IMR-90 (cell line): ENCODE results near the gene SLC31A1. TPM values are rescaled to one million over a fixed set of nuclear protein-coding genes. Genes with fewer than 3 reads are reported as not detected.

Experiments used
- ATAC-seq: fragments of 200-7000 bp; cut with Tn5 transposase; 2 replicates; pipeline ENCODE4 v1.9.1; 2020; ENCODE audit warnings: low read depth, mild to moderate bottlenecking, moderate library complexity
- BruUV-seq: library from RNA; stranded (reverse); fragments of 400-500 nt; replicated peaks from 2 replicates; lab custom pipeline; 2021; lab: Mats Ljungman, UMichigan
- CTCF ChIA-PET: fragments of 300-600 bp; formaldehyde crosslinking; extraction: SDS; loops from one replicate; lab custom pipeline; 2021; ENCODE audit warnings: antibody characterized with exemption; lab: Yijun Ruan, JAX
- POLR2A ChIA-PET: fragments of 300-600 bp; sonication (Branson Sonifier 250); formaldehyde crosslinking; loops from one replicate; lab custom pipeline; 2022; ENCODE audit warnings: antibody characterized with exemption; ENCODE audit not compliant: unreplicated experiment; lab: Charles Lee
- DNase-seq: peaks from one replicate; pipeline ENCODE4 v3.0.0; 2013
- H2AFZ ChIP-seq: replicated peaks from 2 replicates; pipeline ENCODE3; 2013; ENCODE audit warnings: low read length, mild to moderate bottlenecking; ENCODE audit not compliant: poor library complexity
- H2AK5ac ChIP-seq: 2 replicates; pipeline ENCODE4 v1.6.1; 2013; ENCODE audit warnings: low read depth, low read length, inconsistent platforms
- H2AK9ac ChIP-seq: replicated peaks from 2 replicates; pipeline ENCODE3; 2013; ENCODE audit warnings: mild to moderate bottlenecking, low read depth, low read length, moderate library complexity; ENCODE audit not compliant: poor library complexity
- H2BK120ac ChIP-seq: 2 replicates; pipeline ENCODE4 v1.6.1; 2013; ENCODE audit warnings: low read depth, low read length, inconsistent platforms
- H2BK15ac ChIP-seq: 3 replicates; pipeline ENCODE4 v1.6.1; 2013; ENCODE audit warnings: low read depth, low read length, inconsistent platforms
- H2BK20ac ChIP-seq: 2 replicates; pipeline ENCODE4 v1.6.1; 2013; ENCODE audit warnings: low read depth, mild to moderate bottlenecking, inconsistent platforms, low read length, moderate library complexity
- H2BK5ac ChIP-seq: 2 replicates; pipeline ENCODE4 v1.6.1; 2013; ENCODE audit warnings: mild to moderate bottlenecking, low read depth, low read length, inconsistent platforms; ENCODE audit not compliant: poor library complexity, severe bottlenecking
- H3K14ac ChIP-seq: replicated peaks from 2 replicates; pipeline ENCODE4 v1.6.1; 2013; ENCODE audit warnings: low read depth, low read length, inconsistent platforms
- H3K18ac ChIP-seq: 2 replicates; pipeline ENCODE4 v1.6.1; 2013; ENCODE audit warnings: low read depth, low read length, control low read depth
- H3K23ac ChIP-seq: 2 replicates; pipeline ENCODE4 v1.6.1; 2013; ENCODE audit warnings: low read depth, low read length, inconsistent platforms
- H3K27ac ChIP-seq: 2 replicates; pipeline ENCODE4 v1.5.1; 2013; ENCODE audit warnings: mild to moderate bottlenecking, control low read depth, low read length; ENCODE audit not compliant: insufficient read depth
- H3K27me3 ChIP-seq: 2 replicates; pipeline ENCODE4 v1.6.1; 2013; ENCODE audit warnings: low read length; ENCODE audit not compliant: control insufficient read depth, insufficient read depth
- H3K36me3 ChIP-seq: 2 replicates; pipeline ENCODE4 v1.6.1; 2013; ENCODE audit warnings: low read length, mixed read lengths; ENCODE audit not compliant: control insufficient read depth, insufficient read depth
- H3K4ac ChIP-seq: 2 replicates; pipeline ENCODE4 v1.6.1; 2013; ENCODE audit warnings: low read depth, low read length, inconsistent platforms
- H3K4me1 ChIP-seq: 2 replicates; pipeline ENCODE4 v1.6.1; 2013; ENCODE audit warnings: low read length, mixed read lengths; ENCODE audit not compliant: control insufficient read depth, insufficient read depth
- H3K4me2 ChIP-seq: 2 replicates; pipeline ENCODE4 v1.6.1; 2013; ENCODE audit warnings: low read depth, mild to moderate bottlenecking, control low read depth, low read length, moderate library complexity
- H3K4me3 ChIP-seq: 2 replicates; pipeline ENCODE4 v1.5.1; 2013; ENCODE audit warnings: low read depth, mild to moderate bottlenecking, control low read depth, low read length, moderate library complexity; ENCODE audit not compliant: insufficient read depth
- H3K56ac ChIP-seq: 2 replicates; pipeline ENCODE4 v1.6.1; 2013; ENCODE audit warnings: low read length, inconsistent platforms; ENCODE audit not compliant: insufficient read depth; ENCODE audit errors: extremely low read depth
- H3K79me1 ChIP-seq, 2 experiments: 2 replicates each; pipeline ENCODE4 v1.6.1; 2013; ENCODE audit warnings: low read length in 2 of 2, inconsistent platforms in 1 of 2, low read depth in 1 of 2
- H3K9ac ChIP-seq: 2 replicates; pipeline ENCODE4 v1.6.1; 2013; ENCODE audit warnings: low read depth, low read length, control low read depth
- H3K9me1 ChIP-seq: 2 replicates; pipeline ENCODE4 v1.6.1; 2013; ENCODE audit warnings: low read length, inconsistent platforms; ENCODE audit not compliant: insufficient read depth
- H3K9me3 ChIP-seq: 2 replicates; pipeline ENCODE4 v1.6.1; 2013; ENCODE audit warnings: low read length; ENCODE audit not compliant: control insufficient read depth, insufficient read depth
- H4K20me1 ChIP-seq: 2 replicates; pipeline ENCODE4 v1.6.1; 2013; ENCODE audit warnings: low read length, inconsistent platforms; ENCODE audit not compliant: insufficient read depth
- H4K5ac ChIP-seq: 2 replicates; pipeline ENCODE4 v1.6.1; 2013; ENCODE audit warnings: mild to moderate bottlenecking, low read depth, low read length, control low read depth
- H4K8ac ChIP-seq, 2 experiments: 2 replicates each; pipeline ENCODE4 v1.6.1; 2013; ENCODE audit warnings: low read depth in 2 of 2, low read length in 2 of 2, control low read depth in 1 of 2, inconsistent platforms in 1 of 2
- H4K91ac ChIP-seq: 2 replicates; pipeline ENCODE4 v1.6.1; 2013; ENCODE audit warnings: low read depth, low read length, inconsistent platforms; ENCODE audit not compliant: insufficient read depth
- CTCF ChIP-seq: conservative IDR thresholded peaks from 2 replicates; pipeline ENCODE4 v1.5.1; 2012; ENCODE audit warnings: mild to moderate bottlenecking, low read depth, low read length, improper control_type of control experiment
- FOS ChIP-seq: fragments of 150-350 bp; IDR thresholded peaks from 2 replicates; pipeline ENCODE4 v1.6.1; 2016; ENCODE audit warnings: low read depth, low read length
- MXI1 ChIP-seq: IDR thresholded peaks from 2 replicates; pipeline ENCODE4 v1.6.1; 2012; ENCODE audit warnings: low read depth, mild to moderate bottlenecking, low read length, moderate library complexity, borderline replicate concordance
- RCOR1 ChIP-seq: IDR thresholded peaks from 2 replicates; pipeline ENCODE4 v1.6.1; 2012; ENCODE audit warnings: mild to moderate bottlenecking, low read length, improper control_type of control experiment; ENCODE audit not compliant: insufficient replicate concordance
- SMC3 ChIP-seq: fragments of 150-350 bp; IDR thresholded peaks from 2 replicates; pipeline ENCODE4 v1.6.1; 2016; ENCODE audit warnings: low read depth, mild to moderate bottlenecking, antibody characterized with exemption, low read length, moderate library complexity
- USF2 ChIP-seq: fragments of 150-350 bp; IDR thresholded peaks from 2 replicates; pipeline ENCODE4 v1.6.1; 2017; ENCODE audit warnings: mild to moderate bottlenecking, antibody characterized with exemption, low read length, low read depth
- WGBS, 2 experiments: methylation state at CpG; one replicate each; pipeline versions ENCODE4 v1.1.5 to v1.1.7; 2013; ENCODE audit warnings: missing lambda C conversion rate in 2 of 2; ENCODE audit not compliant: insufficient read length in 1 of 2; ENCODE audit errors: extremely low coverage in 2 of 2; 5-methylcytosine and 5-hydroxymethylcytosine counted together
- dilution Hi-C: fragments of 300-500 bp; cut with HindIII; formaldehyde crosslinking; loops from one replicate; pipeline ENCODE4 v1.14.3; 2018; ENCODE audit warnings: low sequenced_read_pairs; ENCODE audit not compliant: unreplicated experiment
- in situ Hi-C: fragments of 300-500 bp; cut with MboI; formaldehyde crosslinking; loops from 3 replicates; pipeline ENCODE4 v1.14.3; 2019; ENCODE audit warnings: low sequenced_read_pairs, inconsistent platforms, mixed read lengths
- intact Hi-C: fragments of 100-400 bp; cut with micrococcal nuclease; formaldehyde crosslinking; loops from 2 replicates; pipeline ENCODE4 v1.10.0; 2022
- polyA plus RNA-seq, 3 experiments: library from polyadenylated mRNA; depleted of rRNA; stranded (reverse); fragments of >200 nt; gene quantifications; 2 replicates each; pipeline ENCODE4 v1.2.3, GENCODE V29; 2012; ENCODE audit warnings: low replicate concordance in 1 of 3
- total RNA-seq: library from RNA; depleted of rRNA; stranded (reverse); fragments of >200 nt; gene quantifications from 2 replicates; pipeline ENCODE4 v1.2.3, GENCODE V29; 2012

Gene SLC31A1
- total and polyA plus RNA-seq, 2 of the 4 experiments (the other 2 are of a cell fraction), result 17.9 to 23.3 TPM

GRCh38 chr9:113250807-113251206 is 29.5 kb downstream of the SLC31A1 start:
- no peak overlapping the region for H2BK15ac ChIP-seq
- H3K9ac ChIP-seq, result no peak overlapping the region
- dilution Hi-C loops (no loop called here), in situ Hi-C loops (no loop called here), intact Hi-C loops (no loop called here)
- H2BK20ac ChIP-seq, result no peak overlapping the region
- no peak overlapping the region for H4K5ac ChIP-seq
- H2AK9ac ChIP-seq, result no peak overlapping the region
- no peaks in the 10 kb centered on the region for H3K27me3 ChIP-seq
- H2BK5ac ChIP-seq, result no peak overlapping the region
- POLR2A ChIA-PET, result no interaction called here
- H3K18ac ChIP-seq, result no peak overlapping the region
- no peak overlapping the region for H4K8ac ChIP-seq
- H3K4me1 ChIP-seq, result no peaks in the 10 kb centered on the region
- H3K14ac ChIP-seq, result no peak overlapping the region
- H3K4me2 ChIP-seq, result no peak overlapping the region
- H3K9me1 ChIP-seq, result no peaks in the 10 kb centered on the region
- no peak overlapping the region for H3K4me3 ChIP-seq
- no peak overlapping the region for H2AFZ ChIP-seq
- H4K20me1 ChIP-seq, result peaks cover 4% of the 10 kb centered on the region
- TF ChIP-seq USF2 (no peak), RCOR1 (no peak), CTCF (no peak), FOS (no peak), SMC3 (no peak), MXI1 (no peak)
- H2BK120ac ChIP-seq, result no peak overlapping the region
- peaks cover 10 to 31% of the 10 kb centered on the region in 2 experiments; a peak in 3 of 4 replicates for H3K79me1 ChIP-seq
- no TSS peak for BruUV-seq
- no peak for DNase-seq
- no peak overlapping the region for H3K23ac ChIP-seq
- WGBS, 2 experiments, result no CpG with 5 or more reads among the region's 2 CpGs
- CTCF ChIA-PET, result interaction anchor here (0.5 kb wide), 1 partner anchor 434 kb away, joined by 3 read pairs; no protein-coding TSS in a partner anchor
- no peak overlapping the region for H2AK5ac ChIP-seq
- H4K91ac ChIP-seq, result no peak overlapping the region
- H3K56ac ChIP-seq, result no peak overlapping the region
- H3K4ac ChIP-seq, result no peak overlapping the region
- ATAC-seq, result no peak
- no peak overlapping the region for H3K27ac ChIP-seq
- peaks cover 2% of the 10 kb centered on the region; the same call in 1 of the 2 replicates for H3K9me3 ChIP-seq
- peaks cover 2% of the 10 kb centered on the region; the same call in 1 of the 2 replicates for H3K36me3 ChIP-seq
